RPMI8226 (cell line): ENCODE data around the gene CHST8.
"Not testable (repeated sequence)": the region's sequence is repeated elsewhere in the genome, so short reads cannot be mapped to it uniquely, and the experiment has no call there.

Experiments used
- DNase-seq: peaks from one replicate; pipeline ENCODE4 v3.0.0-alpha.2; 2015

CHST8 gene

DNA sequence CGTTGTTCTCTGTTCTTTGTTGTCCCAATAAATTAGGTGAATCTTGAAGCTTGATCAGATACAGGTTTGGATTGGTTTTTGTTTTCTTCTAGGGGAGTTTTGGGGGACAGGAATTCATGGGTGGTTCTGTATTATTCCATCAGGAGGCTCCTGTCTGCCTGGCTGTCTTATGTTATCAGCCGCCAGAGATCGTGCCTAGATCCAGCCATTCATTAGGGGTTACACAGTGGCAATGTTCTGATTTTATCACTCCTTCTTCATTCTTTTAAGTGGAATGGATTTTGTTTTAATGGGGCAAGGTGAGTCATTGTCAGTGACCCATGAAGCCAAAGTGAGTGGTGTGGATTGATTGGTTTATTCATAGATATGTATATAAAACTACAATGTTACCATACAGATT, 71.9 kb downstream of the CHST8 start:
- no peak for DNase-seq

- DNase-seq, result not testable (repeated sequence)
These were observed 73.8 kb downstream of the CHST8 start for GRCh38 chr19:33695547-33695946.

- no peak for DNase-seq
These were observed 76.0 kb downstream of the CHST8 start for GRCh38 chr19:33697766-33698165.

GRCh38 chr19:33698576-33699435, 77.1 kb downstream of the CHST8 start:
- DNase-seq, result no peak

DNA sequence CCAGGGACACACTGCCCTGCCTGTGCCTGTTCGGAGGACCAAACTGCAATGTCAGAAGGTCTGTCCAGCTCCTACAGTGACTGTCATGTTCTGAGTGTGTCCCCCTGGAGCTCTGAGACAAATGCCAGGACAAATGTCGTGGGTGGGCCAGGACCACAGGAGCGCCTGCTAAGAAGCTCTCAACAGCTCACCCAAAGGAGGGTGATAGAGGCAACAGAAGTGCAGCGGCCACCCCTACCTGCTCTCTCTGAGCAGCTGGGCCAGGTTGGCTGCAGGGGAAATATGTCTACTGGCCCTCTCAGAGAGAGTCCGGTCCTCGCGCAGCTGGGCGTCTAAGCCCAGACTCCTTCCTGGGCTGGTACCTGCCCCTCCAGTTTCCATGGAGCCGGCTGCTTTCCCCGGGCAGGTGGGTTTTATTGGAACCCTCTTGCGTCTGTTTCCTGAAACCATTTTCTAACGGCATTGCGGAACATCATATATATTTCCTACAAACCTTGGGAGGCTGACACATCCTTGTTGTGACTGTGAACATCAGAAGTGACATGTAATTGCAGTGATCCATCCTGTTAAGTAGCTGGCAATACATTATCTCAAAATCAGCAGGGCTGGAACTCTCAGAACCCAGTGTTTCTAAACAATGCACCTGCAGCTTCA, 78.1 kb downstream of the CHST8 start:
- DNase-seq, result no peak

GRCh38 chr19:33700408-33701013, 78.8 kb downstream of the CHST8 start:
- DNase-seq, result no peak

DNA sequence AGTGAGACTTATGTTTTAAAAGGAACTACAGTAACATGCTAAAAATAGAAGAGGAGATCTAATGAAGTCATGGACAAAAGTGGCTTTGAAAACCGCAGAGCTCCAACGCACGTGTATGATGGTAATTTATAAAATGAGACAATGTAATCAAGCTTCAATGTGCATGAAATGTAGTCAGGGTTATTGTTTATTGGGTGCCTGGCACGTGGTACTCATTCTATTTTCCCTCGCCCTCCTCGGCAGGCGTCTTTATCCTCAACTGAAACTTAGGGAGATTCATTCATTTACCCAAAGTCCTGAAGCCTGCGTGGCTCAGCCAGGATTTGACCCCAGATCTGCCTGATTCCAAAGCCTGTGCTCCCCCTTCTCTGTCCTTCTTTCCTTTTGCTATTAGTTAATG, 79.8 kb downstream of the CHST8 start:
- DNase-seq, result no peak

- no peak for DNase-seq
These were observed 81.1 kb downstream of the CHST8 start for GRCh38 chr19:33702606-33703437.

GRCh38 chr19:33703438-33703750, 81.6 kb downstream of the CHST8 start:
- no peak for DNase-seq

- no peak for DNase-seq
These were observed 82.1 kb downstream of the CHST8 start for GRCh38 chr19:33703821-33704220.

- DNase-seq, result no peak
These were observed 82.5 kb downstream of the CHST8 start for GRCh38 chr19:33704271-33704670.

DNA sequence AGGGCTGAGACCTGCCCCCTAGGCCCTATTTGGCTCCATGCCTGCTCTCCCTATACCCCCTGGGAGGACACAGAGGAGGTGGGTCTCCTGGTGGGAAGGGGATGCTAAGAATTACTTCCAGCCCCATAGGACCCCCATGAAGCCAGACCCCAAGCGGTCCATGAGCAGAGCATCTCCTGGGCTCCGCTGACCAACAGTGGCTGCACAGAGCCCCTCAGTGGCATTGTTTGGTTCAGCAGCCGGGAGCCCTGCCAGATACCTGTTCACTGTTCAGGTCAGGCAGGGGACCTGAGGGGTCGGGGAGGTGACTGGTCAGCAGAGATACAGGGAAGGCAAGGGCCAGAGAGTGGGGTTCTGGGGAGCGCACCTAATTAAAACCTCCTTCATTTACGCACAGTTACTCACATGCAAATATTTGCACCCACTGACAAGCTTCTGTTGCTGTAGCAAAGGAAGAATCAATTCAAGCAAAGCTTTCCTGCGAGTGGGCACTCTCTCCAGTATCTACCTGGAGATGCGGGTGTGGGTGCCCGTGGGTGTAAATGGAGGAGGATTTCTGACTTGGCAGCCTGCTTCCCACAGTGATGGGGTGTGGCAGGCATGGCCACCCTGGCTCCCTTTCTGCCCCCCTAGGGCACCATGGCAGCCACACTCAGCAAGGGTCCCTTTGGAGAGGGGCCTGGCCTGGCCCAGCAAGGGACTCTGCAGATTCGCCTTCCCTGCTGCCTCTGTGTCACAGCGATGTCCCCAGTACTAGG, 83.5 kb downstream of the CHST8 start:
- no peak for DNase-seq

- DNase-seq, result no peak
These were observed 84.1 kb downstream of the CHST8 start for GRCh38 chr19:33705860-33706259.

DNA sequence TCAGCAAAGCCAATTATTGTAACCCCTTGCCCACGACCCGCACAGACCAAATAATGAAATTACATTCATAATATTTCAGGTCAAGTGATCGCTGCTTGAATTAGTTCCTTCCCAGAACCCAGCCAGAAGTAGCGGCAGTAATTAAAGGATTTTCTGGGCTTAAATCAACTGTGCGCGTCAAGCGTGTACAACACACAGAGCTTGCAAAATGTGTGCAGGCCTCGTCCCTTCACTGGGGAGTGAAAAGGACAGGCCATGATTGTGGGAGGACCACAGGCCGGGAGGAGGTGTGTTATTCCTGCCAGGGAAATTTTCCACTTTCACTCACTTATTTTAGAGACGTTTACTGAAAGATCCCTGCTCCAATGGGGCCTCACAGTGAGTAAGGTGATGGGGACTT, 84.9 kb downstream of the CHST8 start:
- no peak for DNase-seq

GRCh38 chr19:33712268-33712667, 90.5 kb downstream of the CHST8 start:
- DNase-seq, result no peak

GRCh38 chr19:33713194-33713593, 91.4 kb downstream of the CHST8 start:
- no peak for DNase-seq

DNA sequence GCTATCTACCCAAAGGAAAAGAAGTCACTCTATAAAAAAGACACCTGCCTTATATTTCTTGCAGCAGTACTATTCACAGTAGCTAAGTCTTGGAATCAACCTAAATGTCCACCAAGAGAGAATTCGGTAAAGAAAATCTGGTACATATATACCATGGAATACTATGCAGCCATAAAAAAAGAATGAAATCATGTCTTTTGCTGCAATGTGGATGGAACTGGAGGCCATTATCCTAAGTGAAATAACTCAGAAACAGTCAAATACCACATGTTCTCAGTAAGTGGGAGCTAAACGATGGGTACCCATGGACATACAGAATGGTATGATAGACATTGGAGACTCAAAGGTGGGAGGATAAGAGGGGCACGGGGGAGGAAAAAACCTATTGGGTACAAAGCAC, 92.4 kb downstream of the CHST8 start:
- DNase-seq, result no peak

DNA sequence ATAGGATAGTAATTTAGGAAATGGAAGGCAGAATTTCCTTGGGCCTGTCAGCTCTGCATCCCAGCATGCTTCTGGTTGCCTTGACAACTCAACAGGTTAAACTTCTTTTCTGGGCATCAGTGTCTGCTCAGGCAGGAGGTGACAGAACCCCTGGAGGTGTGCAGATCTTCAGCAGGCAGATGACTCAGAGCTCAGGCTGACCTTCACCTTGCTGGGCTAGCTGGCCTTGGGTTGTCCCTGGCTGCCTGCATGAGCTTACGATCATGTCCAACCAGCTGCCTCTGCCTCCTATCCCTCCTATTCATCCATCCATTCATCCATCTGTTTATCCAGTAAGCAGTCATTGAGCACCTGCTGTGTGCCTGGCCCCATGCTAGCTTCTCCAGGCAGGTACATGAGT, 93.7 kb downstream of the CHST8 start:
- no peak for DNase-seq

DNA sequence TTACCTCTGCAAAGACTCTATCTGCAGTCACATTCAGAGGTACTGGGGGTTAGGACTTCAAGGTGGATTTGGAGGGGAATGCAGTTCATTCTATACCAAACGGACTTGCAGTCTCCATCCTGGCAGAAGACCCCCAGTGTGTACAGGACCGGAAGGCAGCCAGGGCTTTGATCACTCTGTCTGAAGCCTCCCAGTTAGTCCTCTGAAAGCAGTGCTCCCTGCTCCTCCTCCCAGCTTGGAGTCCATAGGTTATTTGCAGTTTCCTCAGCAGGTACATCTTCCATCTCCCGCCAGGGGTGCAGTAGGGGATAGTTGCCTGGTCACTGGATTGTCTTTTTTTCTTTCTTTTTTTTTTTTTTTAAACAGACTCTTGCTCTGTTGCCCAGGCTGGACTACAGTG, 96.1 kb downstream of the CHST8 start:
- DNase-seq, result no peak

DNA sequence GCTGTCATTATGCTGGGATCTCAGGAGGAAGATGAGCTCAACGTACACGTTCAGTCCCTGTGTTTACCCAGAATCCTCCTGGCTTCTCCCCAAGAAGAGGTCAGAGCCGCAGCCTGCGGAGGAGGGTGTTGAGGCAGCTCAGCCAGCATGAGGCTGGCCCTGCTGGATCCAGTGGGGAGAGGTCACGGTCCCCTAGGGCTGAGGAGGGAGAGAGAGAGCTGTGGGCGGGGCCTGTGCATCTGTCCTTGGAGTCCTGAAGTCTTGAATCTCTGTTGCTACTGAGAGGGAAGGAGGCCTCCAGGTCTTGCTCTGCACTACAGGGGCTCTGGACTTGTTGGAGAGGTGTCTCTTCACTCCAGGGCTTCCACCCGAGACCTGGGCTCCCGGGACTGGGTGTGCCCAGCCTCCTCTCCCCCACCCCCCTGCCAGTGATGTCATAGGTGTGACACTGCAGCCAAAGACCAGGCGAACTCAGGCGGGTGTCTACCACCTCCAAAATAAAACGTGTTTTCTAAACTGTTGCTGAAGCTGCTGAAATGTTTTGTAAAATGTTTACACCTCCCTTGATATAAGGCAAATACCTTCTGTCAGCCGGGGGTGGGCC, 97.0 kb downstream of the CHST8 start:
- no peak for DNase-seq

DNA sequence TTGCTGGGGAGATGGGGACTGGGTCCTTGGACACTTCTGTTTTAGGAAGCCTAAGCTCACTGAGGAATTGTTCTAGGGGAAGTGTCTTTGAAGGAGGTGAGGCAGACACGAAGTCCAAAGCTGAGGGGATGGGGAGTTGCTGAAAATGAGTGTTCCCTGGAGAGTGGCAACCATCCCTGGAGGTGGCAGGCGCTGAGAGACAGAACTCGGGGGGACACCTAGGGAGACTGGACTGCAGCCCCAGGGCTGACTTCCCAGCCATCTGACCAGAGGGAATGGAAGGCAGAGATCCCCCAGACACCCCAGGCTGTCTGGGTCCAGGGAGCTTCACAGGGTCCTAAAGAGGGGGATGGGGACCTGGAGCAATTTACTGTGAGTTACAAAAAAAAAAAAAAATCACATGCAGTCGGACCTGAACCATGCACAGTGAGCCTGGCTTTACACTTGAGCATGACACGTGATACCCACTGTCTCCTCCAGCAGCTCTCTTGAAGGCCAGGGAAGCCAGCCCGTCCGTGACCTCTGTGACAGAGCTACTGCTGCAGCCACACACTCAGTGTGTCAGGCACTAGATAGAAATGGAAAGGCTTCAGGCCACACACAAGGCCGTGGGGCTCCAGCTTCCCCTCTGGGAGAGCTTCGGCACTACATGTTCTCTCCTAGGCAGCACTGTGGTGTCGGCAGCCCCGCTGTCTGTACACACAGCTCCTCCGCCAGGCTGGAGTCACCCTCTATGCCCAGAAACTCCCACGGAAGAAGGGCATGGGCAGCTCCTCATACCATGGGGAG, 97.8 kb downstream of the CHST8 start:
- DNase-seq, result no peak
